Breast epithelium (tissue), 4 donors: ENCODE measurements around the gene TMEM123. TPM values are rescaled to one million over a fixed set of nuclear protein-coding genes. Genes with fewer than 3 reads are reported as not detected.

Experiments
- DNase-seq, 2 donors: peaks; one replicate each; pipeline ENCODE4 v3.0.0-alpha.2; 2019; ENCODE audit warnings: low spot score in 2 of 2
- H3K27ac ChIP-seq, 2 donors: fragments of 200-600 bp; sonication (generic) in 1 of 2; one replicate each; pipeline ENCODE4 v1.5.1; 2016 to 2019; ENCODE audit warnings: mild to moderate bottlenecking in 1 of 2
- H3K27me3 ChIP-seq, 2 donors: fragments of 200-600 bp; sonication (generic) in 1 of 2; one replicate each; pipeline versions ENCODE4 v1.5.1 to v1.6.0; 2017 to 2019; ENCODE audit warnings: control low read depth in 1 of 2, mild to moderate bottlenecking in 1 of 2
- H3K36me3 ChIP-seq: fragments of 200-600 bp; one replicate; pipeline ENCODE4 v1.5.1; 2019
- H3K4me1 ChIP-seq, 2 donors: fragments of 200-600 bp; sonication (generic); one replicate each; pipeline ENCODE4 v1.5.1; 2016 to 2019; ENCODE audit warnings: control low read depth in 1 of 2
- H3K4me3 ChIP-seq, 3 donors: fragments of 200-600 bp; sonication (generic); 1 replicate in 2 of 3; 2 replicates in 1 of 3; pipeline ENCODE4 v1.5.1; 2016 to 2019; ENCODE audit warnings: mild to moderate bottlenecking in 3 of 3, moderate library complexity in 2 of 3
- H3K9me3 ChIP-seq, 2 donors: fragments of 200-600 bp; sonication (generic) in 1 of 2; one replicate each; pipeline ENCODE4 v1.5.1; 2016 to 2019; ENCODE audit warnings: control low read depth in 1 of 2
- POLR2A ChIP-seq: fragments of 450-650 bp; IDR thresholded peaks from one replicate; pipeline ENCODE4 v1.6.1; 2016; ENCODE audit warnings: antibody characterized with exemption, mild to moderate bottlenecking, moderate library complexity
- POLR2AphosphoS5 ChIP-seq, 3 donors: sonication (generic); formaldehyde crosslinking; IDR thresholded peaks; one replicate each; pipeline ENCODE4 v1.6.1; 2017; ENCODE audit warnings: antibody characterized with exemption in 3 of 3
- intact Hi-C: fragments of 100-400 bp; cut with DNase I; formaldehyde crosslinking; loops from one replicate; pipeline ENCODE4 v1.15.1; 2023; ENCODE audit warnings: low total_unique reads
- total RNA-seq, 3 donors: library from RNA; depleted of rRNA; stranded (reverse); fragments of >200 nt; gene quantifications; one replicate each; pipeline ENCODE4 v1.1.0, GENCODE V29; 2016
- TF ChIP-seq, protein P1 (sequence below), 3 donors: fragments of 450-650 bp; IDR thresholded peaks; one replicate each; pipeline ENCODE4 v1.5.1; 2016 to 2017; ENCODE audit warnings: antibody characterized with exemption in 3 of 3, mild to moderate bottlenecking in 3 of 3, moderate library complexity in 3 of 3

Gene TMEM123
- total RNA-seq, 3 donors from 2014 or later = 74.6 to 307 (median 167) TPM

GRCh38 chr11:102430158-102430836 is 22.3 kb downstream of the TMEM123 start:
- DNase-seq = no peak
- TF ChIP-seq POLR2A (no peak), POLR2AphosphoS5 (IDR thresholded peaks at IDR 0.05) (no peak)
- TF ChIP-seq, protein P1, sequence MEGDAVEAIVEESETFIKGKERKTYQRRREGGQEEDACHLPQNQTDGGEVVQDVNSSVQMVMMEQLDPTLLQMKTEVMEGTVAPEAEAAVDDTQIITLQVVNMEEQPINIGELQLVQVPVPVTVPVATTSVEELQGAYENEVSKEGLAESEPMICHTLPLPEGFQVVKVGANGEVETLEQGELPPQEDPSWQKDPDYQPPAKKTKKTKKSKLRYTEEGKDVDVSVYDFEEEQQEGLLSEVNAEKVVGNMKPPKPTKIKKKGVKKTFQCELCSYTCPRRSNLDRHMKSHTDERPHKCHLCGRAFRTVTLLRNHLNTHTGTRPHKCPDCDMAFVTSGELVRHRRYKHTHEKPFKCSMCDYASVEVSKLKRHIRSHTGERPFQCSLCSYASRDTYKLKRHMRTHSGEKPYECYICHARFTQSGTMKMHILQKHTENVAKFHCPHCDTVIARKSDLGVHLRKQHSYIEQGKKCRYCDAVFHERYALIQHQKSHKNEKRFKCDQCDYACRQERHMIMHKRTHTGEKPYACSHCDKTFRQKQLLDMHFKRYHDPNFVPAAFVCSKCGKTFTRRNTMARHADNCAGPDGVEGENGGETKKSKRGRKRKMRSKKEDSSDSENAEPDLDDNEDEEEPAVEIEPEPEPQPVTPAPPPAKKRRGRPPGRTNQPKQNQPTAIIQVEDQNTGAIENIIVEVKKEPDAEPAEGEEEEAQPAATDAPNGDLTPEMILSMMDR (IDR thresholded peaks at IDR 0.05) = no peak
- Histone ChIP-seq H3K9me3 (peaks cover 0 to 5% of the 10 kb centered on the region in 2 donors), H3K4me1 (no peaks in the 10 kb centered on the region), H3K4me3 (no peak overlapping the region), H3K27ac (no peak overlapping the region), H3K36me3 (no peaks in the 10 kb centered on the region), H3K27me3 (no peaks in the 10 kb centered on the region)
- intact Hi-C loops = no loop called here

GRCh38 chr11:102429691-102430090 is 22.9 kb downstream of the TMEM123 start:
- Histone ChIP-seq H3K4me3 (no peak overlapping the region), H3K9me3 (peaks cover 0 to 5% of the 10 kb centered on the region in 2 donors), H3K36me3 (no peaks in the 10 kb centered on the region), H3K4me1 (no peaks in the 10 kb centered on the region), H3K27ac (no peak overlapping the region), H3K27me3 (no peaks in the 10 kb centered on the region)
- intact Hi-C loops = no loop called here
- no peak for DNase-seq
- no peak for TF ChIP-seq POLR2A
- no peak for TF ChIP-seq POLR2AphosphoS5 (IDR thresholded peaks at IDR 0.05)
- TF ChIP-seq, protein P1 (IDR thresholded peaks at IDR 0.05) = no peak

DNA sequence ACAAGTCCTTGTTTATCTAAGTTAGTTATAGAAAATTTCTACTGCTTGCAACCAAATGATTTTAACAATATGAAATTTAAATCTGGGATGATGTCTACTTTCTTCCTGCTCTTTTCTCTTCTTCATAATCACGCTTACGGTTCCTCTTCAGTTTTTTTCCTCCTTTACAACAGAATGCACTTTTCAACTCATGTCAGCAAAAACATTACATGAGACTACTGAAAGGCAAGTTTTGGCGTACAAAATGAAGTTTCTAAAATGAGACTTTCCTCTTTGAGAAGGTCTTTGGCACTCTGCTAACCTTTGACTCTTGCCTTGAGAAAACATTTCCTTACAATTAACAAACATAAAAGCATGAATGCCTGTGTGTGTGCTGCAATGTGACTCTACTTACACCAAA is 23.3 kb downstream of the TMEM123 start:
- intact Hi-C loops = no loop called here
- H3K27me3 ChIP-seq = no peaks in the 10 kb centered on the region
- H3K4me1 ChIP-seq = no peaks in the 10 kb centered on the region
- H3K27ac ChIP-seq = no peak overlapping the region
- no peaks in the 10 kb centered on the region for H3K36me3 ChIP-seq
- peaks cover 0 to 5% of the 10 kb centered on the region in 2 donors for H3K9me3 ChIP-seq
- no peak for DNase-seq
- TF ChIP-seq POLR2AphosphoS5 (IDR thresholded peaks at IDR 0.05) = no peak
- TF ChIP-seq, protein P1 (IDR thresholded peaks at IDR 0.05) = no peak
- TF ChIP-seq POLR2A = no peak
- no peak overlapping the region for H3K4me3 ChIP-seq

DNA sequence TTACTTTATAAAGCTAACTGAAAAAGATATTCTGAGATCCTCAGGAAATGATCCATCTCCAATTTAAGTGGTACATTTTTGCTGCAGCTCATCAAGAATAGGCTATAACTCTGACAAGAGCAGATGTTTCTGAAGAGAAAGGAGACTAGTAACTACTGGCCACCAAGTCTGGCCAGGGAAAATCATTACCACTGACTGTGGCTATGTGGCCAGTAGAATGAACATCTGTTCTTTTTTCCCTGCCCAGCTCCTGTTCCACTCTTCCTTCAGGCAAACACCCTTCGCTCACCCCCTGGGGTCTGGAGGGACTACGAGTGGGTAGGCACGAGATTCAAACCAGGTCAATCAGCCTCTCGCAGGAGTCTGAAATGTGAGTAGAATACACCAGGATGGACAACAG is 23.9 kb downstream of the TMEM123 start:
- Histone ChIP-seq H3K27ac (no peak overlapping the region), H3K4me1 (no peaks in the 10 kb centered on the region), H3K27me3 (no peaks in the 10 kb centered on the region), H3K4me3 (no peak overlapping the region), H3K36me3 (no peaks in the 10 kb centered on the region), H3K9me3 (peaks cover 0 to 5% of the 10 kb centered on the region in 2 donors)
- DNase-seq = no peak
- intact Hi-C loops = no loop called here
- TF ChIP-seq, protein P1 (IDR thresholded peaks at IDR 0.05) = no peak
- no peak for TF ChIP-seq POLR2A
- no peak for TF ChIP-seq POLR2AphosphoS5 (IDR thresholded peaks at IDR 0.05)

DNA sequence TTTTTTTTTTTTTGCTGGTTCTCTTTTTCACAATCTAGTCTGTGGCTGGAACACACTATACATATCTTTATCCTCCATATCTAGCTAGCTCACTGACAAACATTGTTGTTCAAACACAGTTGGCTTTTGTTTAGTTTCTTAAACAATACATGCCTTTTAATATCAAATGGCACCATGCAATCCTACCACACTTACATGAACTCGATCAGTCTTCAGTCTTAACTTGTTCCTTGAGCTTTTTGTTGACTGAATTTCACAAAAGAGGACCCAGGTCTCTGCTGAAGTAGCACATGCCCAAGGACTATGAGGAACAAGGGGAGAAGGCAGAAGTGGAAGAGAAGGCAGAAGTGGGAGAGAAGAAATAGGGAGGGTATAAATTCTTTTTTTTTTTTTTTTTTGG is 25.5 kb downstream of the TMEM123 start:
- Histone ChIP-seq H3K27ac (no peak overlapping the region), H3K4me3 (no peak overlapping the region)

More for the DNA sequence above, 25.5 kb downstream of the TMEM123 start:
- DNase-seq = no peak
- Histone ChIP-seq H3K27me3 (no peaks in the 10 kb centered on the region), H3K4me1 (no peaks in the 10 kb centered on the region), H3K36me3 (no peaks in the 10 kb centered on the region), H3K9me3 (no peaks in the 10 kb centered on the region)
- intact Hi-C loops = no loop called here
- TF ChIP-seq POLR2AphosphoS5 (IDR thresholded peaks at IDR 0.05) = no peak
- TF ChIP-seq, protein P1 (IDR thresholded peaks at IDR 0.05) = no peak
- no peak for TF ChIP-seq POLR2A
